Activated T-cell treated with anti-CD3 and anti-CD28 coated beads, Interleukin-2, amount 50 U/mL, for 24 hours (primary cell): Measurements from ENCODE around the gene MAPKAPK2.

ENCODE experiments used
- DNase-seq: peaks from one replicate; pipeline ENCODE4 v3.0.0-alpha.2; 2020
- H3K27ac Mint-ChIP-seq: 2 replicates; pipeline ENCODE4 v1.8.0; 2020; ENCODE audit warnings: mild to moderate bottlenecking, mixed read lengths
- H3K27me3 Mint-ChIP-seq: 2 replicates; pipeline ENCODE4 v1.8.0; 2020; ENCODE audit warnings: mixed read lengths
- H3K36me3 Mint-ChIP-seq: 2 replicates; pipeline ENCODE4 v1.8.0; 2020; ENCODE audit warnings: low read depth, mixed read lengths
- H3K4me1 Mint-ChIP-seq: 2 replicates; pipeline ENCODE4 v1.8.0; 2020; ENCODE audit warnings: low read depth, mixed read lengths
- H3K4me3 Mint-ChIP-seq: 2 replicates; pipeline ENCODE4 v1.8.0; 2020; ENCODE audit warnings: mild to moderate bottlenecking, moderate library complexity, mixed read lengths
- H3K9me3 Mint-ChIP-seq: 2 replicates; pipeline ENCODE4 v1.8.0; 2020; ENCODE audit warnings: mixed read lengths

The MAPKAPK2 gene

GRCh38 chr1:206779638-206780037 lies 94.9 kb downstream of the MAPKAPK2 start:
- peaks cover 32% of the 10 kb centered on the region for H3K4me1 Mint-ChIP-seq

GRCh38 chr1:206782448-206782847 lies 97.7 kb downstream of the MAPKAPK2 start:
- no peaks in the 10 kb centered on the region for H3K36me3 Mint-ChIP-seq
- peaks cover 5% of the 10 kb centered on the region for H3K27me3 Mint-ChIP-seq
- peak overlapping the region; percentile 55 for H3K27ac Mint-ChIP-seq
- H3K4me3 Mint-ChIP-seq, result peak overlapping the region; percentile 6
- no peaks in the 10 kb centered on the region for H3K9me3 Mint-ChIP-seq
- DNase-seq, result peak; percentile 58
- H3K4me1 Mint-ChIP-seq, result peaks cover 57% of the 10 kb centered on the region

More at GRCh38 chr1:206779638-206780037, 94.9 kb downstream of the MAPKAPK2 start:
- no peak overlapping the region for H3K4me3 Mint-ChIP-seq
- no peaks in the 10 kb centered on the region for H3K36me3 Mint-ChIP-seq
- no peaks in the 10 kb centered on the region for H3K27me3 Mint-ChIP-seq
- H3K9me3 Mint-ChIP-seq, result no peaks in the 10 kb centered on the region
- H3K27ac Mint-ChIP-seq, result no peak overlapping the region
- no peak for DNase-seq

GRCh38 chr1:206783506-206783905 lies 98.8 kb downstream of the MAPKAPK2 start:
- no peak for DNase-seq
- Mint-ChIP-seq H3K27ac (peak overlapping the region; percentile 57), H3K4me1 (peaks cover 66% of the 10 kb centered on the region), H3K36me3 (no peaks in the 10 kb centered on the region), H3K4me3 (no peak overlapping the region), H3K27me3 (peaks cover 5% of the 10 kb centered on the region), H3K9me3 (no peaks in the 10 kb centered on the region)
